GM21526 (cell line): ENCODE results near the gene TAS2R41.

Experiments
- ATAC-seq: cut with Tn5 transposase; IDR thresholded peaks from one replicate; pipeline ENCODE4 v1.9.1; 2021; ENCODE audit warnings: moderate library complexity; ENCODE audit not compliant: unreplicated experiment, low FRiP score

The TAS2R41 gene

DNA sequence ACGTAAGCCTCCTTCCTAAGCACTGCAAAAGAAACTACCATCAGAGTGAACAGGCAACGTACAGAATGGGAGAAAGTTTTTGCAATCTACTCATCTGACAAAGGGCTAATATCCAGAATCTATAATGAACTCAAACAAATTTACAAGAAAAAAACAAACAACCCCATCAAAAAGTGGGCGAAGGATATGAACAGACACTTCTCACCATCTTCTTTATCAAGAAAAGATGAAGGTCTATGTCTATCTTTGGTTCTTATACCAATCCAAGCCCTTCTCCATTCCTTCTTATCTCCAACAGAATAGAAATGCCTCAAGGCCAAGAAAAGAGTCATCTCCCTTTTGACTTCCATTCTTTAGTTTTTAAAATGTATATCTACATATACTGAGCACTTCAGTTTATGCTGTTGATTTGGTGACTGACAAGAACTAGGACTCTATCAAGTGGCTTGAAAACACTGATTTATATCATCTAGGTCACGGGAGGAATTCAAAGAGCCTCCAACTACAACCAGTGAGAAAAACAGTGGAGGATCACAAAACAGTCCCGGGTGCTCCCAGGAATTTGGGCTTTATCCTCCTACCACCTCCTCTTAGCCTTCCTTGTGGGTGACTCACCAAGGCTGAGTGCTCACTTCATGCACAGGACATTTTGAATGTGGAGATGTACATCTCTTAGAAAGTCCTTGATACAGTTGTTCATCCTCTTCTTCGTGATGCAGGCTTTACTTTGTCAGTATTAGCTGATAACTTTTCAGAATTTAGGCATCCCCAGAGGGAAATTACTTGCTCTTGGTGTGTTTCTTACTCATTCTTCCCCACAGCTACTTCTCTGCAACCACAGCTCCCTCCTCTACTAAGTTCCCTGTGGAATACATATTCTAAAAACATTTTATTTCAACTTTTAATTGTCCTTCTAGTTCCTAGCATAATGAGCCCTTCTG, 15.4 kb downstream of the TAS2R41 start:
- ATAC-seq = no peak

DNA sequence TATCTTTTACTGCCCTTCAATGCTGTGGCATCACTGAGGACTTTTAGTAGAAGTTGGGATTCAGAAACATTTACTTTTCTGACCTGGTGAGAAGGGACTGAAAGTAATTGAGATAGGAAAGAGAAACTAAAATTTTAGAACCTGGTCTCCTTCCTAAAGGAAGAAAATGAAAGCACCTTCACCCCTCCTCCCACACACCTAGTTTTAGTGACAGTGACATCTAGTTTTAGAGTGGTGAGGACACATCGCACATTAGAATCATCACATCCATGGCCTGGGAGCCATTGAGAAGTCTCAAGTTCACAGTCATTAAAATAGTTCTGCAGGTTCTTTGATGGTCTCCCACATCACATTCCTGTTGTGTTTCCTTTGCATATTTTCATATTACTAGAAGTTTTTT, 16.1 kb downstream of the TAS2R41 start:
- no peak for ATAC-seq

DNA sequence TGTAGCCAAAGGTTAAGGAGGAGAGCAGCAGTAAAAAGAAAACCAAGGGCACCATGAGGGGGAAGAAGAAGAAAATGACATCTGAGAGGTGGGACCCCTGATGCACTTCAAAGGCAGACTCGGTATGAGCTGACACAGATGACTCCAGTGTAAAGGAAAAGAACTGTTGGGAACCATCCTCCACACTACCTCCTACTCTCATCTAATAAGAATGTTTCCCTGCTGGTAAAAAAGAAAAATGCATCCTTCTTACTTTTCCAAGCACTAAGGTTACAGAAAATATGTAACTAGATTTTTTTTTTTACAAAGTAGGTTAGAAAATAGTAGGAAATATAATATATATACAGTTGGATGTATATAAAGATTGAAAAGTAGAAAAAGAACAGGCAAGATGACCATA, 16.9 kb downstream of the TAS2R41 start:
- no peak for ATAC-seq

DNA sequence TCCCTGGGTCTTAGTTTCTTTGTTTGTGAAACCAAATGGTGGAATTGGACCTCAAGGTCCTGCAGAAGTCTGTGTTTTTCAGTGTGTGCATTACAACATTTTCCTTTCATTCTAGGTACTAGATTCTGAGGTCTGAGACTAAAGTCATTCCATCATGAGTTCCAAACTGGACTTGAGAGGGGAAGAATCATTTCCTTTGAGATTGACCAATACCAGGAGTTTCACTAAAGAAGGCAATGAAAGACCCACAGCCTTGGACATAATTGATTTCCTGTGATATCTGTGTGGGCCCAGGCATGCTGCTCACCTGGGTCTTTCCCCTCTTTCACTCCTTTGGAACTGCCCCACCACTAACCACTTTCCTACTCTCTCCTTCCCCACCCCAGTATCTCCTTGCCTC, 18.2 kb downstream of the TAS2R41 start:
- no peak for ATAC-seq

DNA sequence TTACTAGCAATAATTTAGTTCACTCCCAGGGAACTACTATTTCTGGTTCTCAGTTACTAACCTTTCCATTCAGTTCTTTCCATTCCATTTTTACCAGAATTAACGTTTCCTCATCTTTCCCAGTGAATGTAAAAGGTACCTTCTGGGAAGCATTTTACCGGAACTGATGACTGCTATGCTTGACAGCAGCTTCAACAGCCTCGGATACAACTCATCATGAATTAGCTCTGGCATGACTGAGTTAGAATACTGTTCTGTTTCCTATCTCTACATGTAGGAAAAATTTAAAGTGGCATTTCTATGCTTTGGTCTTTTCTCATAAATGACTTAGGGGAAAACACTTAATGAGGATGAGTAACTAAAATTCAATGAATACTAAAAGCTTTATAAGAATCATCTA, 18.6 kb downstream of the TAS2R41 start:
- ATAC-seq = no peak

DNA sequence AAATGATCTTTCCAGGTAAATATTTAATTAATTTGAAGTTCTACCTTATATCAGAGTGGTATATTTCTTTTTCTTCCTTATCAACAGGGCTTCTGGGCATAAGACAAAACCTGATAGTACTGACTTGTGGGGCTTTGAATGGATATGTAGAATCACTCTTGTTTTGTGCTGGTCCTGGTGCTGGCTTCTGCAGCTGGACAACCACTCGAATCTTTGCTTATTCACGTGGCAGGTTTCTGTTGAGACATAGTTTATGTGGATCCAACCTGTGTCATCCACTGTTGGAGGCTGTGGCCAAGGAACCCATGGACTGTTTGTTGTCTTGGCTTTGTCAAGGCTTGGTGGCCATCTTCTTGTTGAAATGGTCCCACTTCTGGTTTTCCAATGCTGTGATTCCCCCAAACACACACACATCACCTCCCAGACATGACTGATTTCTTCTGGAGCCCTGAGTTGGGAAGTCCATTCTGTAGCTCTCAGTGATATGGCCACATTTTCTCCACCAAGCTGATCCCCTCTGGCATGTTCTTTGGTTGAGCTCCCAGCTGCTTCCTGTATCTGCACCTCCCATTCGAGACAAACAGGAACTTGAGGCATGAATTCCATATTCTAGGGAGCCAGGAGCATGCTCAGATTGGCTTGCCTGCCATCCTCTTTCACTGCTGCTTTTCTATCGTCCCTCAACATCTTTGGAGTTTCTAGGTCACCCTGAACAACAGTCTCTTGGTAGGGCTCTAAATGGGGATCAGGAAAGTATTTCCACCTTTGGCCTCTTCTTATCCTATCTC, 19.5 kb downstream of the TAS2R41 start:
- no peak for ATAC-seq

DNA sequence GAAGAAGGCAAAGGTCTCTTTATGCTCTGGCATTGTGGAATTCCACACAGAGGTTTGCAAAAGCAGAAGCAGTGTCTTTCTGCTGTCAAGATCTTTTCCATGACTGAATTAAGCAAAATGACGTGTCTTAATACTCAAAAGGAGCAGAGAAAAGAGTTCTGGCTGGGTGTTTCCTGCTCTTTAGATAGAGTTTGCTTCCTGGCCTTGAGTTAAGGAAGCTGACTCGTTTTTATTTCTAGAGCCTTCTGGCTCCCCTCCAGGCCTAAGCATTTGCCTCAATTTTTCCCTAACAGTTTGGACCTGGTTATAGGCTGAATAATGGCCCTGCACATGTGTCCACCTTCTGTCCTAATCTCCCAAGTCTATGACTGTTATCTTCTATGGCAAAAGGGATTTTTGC, 21.6 kb downstream of the TAS2R41 start:
- no peak for ATAC-seq

DNA sequence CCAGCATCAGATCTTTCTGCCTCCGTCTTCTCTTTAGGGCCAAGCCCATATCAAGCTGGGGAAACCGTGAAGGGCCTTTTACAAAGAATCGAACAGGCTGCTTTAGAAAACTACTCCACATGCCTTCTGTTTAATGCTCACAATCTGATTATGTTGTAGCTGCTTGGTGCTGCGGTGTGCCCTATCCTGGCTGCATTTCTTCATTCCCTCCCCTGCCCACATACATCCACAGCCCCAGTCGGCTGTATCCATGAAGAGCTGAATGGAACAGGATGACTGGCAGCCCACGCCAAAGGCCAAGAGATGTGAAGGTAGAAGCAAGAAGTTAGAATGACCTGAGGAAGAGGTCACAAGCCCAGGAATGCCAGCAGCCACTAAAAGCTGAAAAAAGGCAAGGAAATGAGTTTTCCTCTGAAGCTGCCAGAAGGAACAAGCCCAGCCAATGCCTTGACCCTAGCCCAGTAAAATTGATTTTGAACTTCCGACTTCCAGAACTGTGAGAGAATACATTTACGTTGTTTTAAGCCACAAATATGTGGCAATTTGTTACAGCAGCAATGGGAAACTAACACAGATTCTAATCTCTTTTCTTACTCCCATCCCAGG, 22.2 kb downstream of the TAS2R41 start:
- no peak for ATAC-seq

DNA sequence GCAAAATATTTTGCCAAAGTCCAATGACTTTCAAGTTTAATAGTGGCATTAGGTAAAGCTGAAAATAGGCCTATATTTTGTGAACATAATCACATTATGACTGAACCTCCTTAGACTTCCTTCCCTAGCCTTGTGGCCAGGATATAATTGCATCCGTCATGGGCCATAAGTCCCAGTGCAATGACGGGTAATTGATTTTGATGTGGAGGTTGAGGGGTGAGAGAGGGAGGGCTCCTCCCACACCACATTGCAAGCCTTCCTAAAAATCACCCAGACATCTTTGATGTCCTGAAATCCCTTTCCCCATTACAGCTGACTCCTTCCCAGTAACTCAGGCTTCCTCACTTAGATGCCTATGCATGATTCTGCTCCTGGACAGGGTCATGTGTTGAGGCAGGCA, 25.6 kb downstream of the TAS2R41 start:
- no peak for ATAC-seq

DNA sequence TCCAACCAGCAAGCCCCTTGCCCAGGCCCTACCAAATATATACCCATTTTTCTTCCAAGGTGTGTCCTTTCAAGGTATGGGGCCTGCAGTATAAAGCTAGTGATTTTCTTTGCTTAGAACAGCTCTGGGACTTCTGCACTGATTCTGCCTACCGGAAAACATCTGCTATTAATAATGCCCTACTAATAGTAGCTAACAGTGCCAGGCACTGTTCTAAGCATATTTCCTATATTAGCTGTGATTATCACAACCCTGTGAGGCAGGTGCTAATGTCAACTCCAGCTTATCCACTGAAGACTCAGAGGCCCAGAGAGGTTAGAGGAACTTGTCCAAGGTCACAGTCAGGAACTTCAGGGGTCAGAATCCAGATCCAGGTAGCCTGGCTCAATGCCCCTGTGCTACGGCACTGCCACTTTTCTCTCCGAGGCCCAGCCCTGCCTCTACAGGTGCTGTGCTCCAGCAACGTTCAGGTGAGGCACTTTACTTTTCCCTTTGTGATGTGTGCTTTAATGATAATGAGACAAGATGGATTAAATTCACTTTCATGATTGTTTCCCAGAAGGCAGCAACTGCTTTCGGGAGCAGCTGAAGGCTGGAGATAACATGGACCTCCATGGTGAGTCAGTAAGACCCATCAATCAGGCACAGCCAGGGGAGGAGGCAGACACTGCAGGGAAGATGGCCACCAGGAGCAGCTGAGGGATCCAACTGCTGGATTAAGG, 26.7 kb downstream of the TAS2R41 start:
- ATAC-seq = no peak

DNA sequence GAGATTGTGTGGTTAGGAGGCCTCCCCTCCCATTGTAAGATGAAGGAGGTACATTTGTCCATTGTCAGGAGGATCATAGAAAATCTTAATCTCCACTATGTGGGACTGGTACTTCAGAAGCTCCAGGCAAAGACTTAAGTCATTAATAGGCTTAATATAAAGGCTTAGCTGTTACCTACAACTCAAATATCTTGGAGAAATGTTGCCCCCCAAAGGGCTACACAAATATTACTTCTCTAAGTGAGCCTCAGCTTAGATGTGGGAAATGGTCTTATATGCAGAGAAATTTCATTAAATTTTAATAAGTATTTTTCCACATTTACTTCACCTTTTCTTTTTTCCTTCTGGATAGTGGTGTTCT, 27.2 kb downstream of the TAS2R41 start:
- no peak for ATAC-seq

DNA sequence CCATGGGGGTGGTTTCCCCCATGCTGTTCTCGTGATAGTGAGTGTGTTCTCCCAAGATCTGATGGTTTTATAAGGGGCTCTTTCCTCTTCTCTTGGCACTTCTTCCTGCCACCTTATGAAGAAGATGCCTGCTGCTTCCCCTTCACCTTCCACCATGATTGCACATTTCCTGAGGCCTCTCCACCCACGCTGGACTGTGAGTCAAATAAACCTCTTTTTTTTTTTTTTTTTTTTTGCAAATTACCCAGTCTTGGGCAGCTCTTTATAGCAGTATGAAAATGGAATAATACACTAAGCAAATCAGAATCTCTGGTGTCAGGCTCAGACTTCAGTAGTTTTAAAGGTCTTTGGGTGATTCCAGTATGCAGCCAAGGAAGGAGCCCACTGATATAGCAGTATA, 28.2 kb downstream of the TAS2R41 start:
- no peak for ATAC-seq

DNA sequence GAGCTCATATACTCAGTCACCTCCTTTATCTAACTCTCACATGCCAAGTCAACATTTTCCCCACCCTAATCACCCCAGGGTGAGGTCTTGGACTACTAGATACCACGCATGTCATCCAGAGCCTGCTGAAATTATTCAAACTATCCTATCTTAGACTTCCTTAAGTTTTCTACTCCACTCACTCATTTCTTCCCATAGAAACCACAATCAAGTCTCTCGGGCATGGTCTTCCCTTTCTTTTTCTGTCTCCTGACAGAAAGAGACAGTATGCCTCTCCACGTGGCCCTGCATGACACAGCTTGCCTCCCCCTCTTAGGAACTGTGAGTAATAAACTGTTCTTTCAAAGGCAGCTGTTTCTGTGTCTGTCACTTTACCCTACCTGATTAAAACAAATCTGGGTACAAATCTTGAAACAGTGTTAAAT, 29.4 kb downstream of the TAS2R41 start:
- ATAC-seq = no peak

DNA sequence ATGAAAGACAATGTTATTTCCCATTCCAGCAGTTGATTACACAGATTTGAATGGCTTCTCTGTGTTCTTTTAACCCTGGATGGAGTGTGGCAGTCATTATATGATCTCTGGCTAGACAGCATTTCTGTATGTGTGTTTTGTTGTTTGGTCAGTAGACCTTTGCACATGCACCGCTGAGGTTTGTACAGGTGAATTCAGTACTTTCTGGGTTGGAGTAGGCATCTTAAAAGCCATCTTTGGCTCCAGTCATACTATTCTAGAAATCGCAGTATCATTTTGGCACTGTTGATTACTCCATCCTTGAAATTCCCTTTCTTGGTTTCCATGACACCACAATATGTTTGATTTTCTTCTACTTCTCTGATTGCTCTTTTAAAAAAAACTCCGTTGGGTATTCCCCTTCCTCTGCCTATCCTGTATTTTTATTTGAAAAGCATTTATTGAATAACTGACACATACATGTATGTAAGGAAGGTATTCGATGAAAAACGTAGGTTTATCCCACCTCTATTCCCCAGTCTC, 29.9 kb downstream of the TAS2R41 start:
- ATAC-seq = no peak

DNA sequence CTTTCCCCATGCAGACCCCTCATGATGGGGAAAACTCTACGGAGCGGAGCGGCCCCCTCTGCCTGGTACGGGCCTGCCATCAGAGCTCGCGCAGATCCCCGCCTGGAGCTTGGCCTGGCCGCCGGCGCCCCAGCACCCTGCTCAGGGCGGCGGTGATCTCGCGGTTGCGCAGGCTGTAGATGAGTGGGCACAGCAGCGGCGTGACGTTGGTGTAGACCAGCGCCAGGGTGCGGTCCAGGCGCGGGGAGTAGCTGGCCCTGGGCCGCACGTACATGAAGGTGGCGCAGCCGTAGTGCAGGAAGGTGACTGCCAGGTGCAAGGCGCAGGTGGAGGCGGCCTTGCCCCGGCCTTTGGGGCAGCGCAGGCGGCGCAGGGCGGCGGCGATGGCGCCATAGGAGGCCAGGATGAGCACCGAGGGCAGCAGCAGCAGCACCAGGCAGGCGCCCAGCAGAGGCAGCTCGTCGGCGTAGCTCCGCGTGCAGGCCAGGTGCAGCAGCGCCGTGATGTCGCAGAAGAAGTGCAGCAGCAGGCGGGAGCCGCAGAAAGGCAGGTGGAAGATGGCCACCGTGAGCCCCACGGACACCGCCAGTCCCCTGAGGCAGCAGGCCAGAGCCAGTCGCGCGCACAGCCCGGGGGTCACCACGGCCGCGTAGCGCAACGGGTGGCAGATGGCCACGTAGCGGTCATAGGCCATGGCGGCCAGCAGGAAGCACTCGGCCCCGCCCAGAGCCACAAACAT, 33.4 kb downstream of the TAS2R41 start:
- ATAC-seq = no peak

DNA sequence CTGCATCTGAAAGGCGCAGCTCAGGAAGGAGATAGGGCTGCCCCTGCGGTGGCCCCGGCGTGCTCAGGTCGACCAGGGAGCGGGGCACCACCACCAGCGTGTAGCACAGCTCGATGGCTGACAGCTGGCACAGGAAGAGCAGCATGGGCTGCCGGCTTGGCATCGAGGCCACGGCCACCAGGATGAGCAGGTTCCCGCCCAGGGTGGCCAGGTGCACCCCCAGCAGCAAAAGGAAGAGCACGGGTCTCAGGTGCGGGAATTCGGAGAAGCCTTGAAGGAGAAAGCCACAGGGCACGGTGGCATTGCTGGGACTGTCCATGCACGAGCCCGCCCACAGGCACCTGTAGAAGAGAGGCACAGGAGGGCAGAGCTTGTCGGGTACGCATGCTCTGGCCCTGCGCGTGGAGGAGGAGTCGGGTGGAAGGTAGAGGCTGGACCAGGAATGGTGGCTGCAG, 33.9 kb downstream of the TAS2R41 start:
- ATAC-seq = no peak

DNA sequence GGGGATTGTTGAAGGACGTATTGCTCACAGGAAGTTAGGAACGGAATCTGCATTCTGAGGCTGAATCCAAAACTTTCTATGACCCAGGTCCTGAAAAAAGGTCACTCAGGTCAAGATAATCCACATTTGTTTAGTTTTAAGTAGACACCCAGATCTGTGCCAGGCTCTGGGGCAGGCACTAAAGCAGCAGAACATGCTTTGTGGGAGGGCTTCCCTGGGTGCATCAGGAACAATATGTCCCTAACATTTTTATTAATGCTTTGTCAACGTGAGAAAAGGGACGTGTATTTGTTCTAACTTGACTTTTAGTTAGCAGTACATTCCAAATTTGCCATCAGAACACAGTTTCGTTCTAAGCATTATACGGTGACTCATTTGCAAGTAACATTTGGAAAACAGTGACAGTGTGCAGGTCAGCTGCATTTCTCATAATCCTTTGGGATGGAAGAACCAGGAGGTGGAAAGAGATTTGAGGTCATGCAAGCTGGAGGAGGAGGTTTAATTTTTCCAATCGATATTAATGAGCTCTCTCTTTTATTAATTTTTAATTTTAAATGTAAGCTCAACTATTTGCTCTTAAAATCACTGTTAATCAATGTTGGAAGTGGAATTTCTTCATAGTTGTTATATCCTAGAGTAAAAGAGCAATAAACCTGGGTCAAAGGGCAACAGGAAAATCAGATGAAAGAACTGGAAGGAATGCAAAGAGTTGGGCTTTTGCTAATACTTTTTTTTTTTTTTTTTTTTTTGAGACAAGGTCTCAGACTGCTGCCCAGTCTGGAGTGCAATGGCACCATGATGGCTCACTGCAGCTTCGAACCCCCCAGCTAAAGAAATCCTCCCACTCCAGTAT, 35.0 kb downstream of the TAS2R41 start:
- no peak for ATAC-seq

DNA sequence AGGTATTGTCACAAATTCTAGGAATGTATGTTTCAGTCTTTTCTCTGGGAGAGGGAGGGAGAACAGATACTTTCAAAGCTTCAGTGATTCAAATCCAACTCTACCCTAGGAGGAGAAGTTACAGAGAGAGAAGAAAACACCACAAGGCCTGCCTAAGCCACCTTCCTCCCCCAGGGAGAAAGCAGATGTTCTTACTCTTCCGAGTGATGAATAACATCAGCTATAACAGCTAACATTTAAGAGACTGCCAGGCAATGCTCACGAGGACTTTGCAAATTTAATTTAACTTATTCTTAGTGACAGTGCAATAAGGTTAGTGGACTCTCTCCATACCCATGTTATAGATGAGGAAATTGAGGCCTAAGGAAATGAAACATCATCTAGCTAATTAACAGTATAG, 36.8 kb downstream of the TAS2R41 start:
- no peak for ATAC-seq
